Measurements from ENCODE around the gene LSM2.
"Not testable (repeated sequence)": the region's sequence is repeated elsewhere in the genome, so short reads cannot be mapped to it uniquely, and the experiment has no call there.

The LSM2 gene

DNA sequence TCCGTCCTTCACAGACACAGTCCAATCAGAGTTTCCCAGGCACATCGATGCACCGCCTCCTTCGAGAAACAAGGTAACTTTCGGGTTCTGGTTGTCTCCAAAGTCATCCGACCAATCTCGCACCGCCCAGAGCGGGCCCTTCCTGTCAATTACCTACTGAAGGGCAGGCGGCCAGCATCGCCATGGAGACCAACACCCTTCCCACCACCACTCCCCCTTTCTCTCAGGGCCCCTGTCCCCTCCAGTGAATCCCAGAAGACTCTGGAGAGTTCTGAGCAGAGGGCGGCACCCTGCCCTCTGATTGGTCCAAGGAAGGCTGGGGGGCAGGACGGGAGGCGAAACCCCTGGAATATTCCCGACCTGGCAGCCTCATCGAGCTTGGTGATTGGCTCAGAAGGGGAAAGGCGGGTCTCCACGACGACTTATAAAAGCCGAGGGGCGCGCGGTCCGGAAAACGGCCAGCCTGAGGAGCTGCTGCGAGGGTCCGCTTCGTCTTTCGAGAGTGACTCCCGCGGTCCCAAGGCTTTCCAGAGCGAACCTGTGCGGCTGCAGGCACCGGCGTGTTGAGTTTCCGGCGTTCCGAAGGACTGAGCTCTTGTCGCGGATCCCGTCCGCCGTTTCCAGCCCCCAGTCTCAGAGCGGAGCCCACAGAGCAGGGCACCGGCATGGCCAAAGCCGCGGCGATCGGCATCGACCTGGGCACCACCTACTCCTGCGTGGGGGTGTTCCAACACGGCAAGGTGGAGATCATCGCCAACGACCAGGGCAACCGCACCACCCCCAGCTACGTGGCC is 20.7 kb upstream of the LSM2 start, which contains the start of gene HSPA1B:
Gene HSPA1B, plus strand, starts transcription at position 453 of the 794 bp plus-strand sequence. Its CDS starts 213 bp downstream, at position 666.
- no peaks in the 10 kb centered on the region for H3K27me3 ChIP-seq (ENCODE audit: control insufficient read depth in 2 of 2, insufficient read depth in 2 of 2, low read length in 2 of 2)
- peak within 1 kb of the TSS; percentile 99 for H3K27ac ChIP-seq (ENCODE audit: low read depth in 2 of 2, low read length in 2 of 2)
- H3K4me1 ChIP-seq (ENCODE audit: control insufficient read depth in 2 of 2, insufficient read depth in 2 of 2, low read length in 2 of 2): peaks cover 31 to 39% of the 10 kb centered on the region in 2 donors
- no peaks in the 10 kb centered on the region for H3K9me3 ChIP-seq (ENCODE audit: control insufficient read depth in 2 of 2, low read length in 2 of 2)
- no peaks in the 10 kb centered on the region for H3K36me3 ChIP-seq (ENCODE audit: control insufficient read depth in 2 of 2, insufficient read depth in 2 of 2, low read length in 2 of 2)
- peak within 1 kb of the TSS; percentile 86 to 96 for H3K4me3 ChIP-seq (ENCODE audit: low read length in 2 of 2)
- H3K9ac ChIP-seq (ENCODE audit: low read depth in 1 of 2, low read length in 2 of 2): peak within 1 kb of the TSS; percentile 94 to 96

DNA sequence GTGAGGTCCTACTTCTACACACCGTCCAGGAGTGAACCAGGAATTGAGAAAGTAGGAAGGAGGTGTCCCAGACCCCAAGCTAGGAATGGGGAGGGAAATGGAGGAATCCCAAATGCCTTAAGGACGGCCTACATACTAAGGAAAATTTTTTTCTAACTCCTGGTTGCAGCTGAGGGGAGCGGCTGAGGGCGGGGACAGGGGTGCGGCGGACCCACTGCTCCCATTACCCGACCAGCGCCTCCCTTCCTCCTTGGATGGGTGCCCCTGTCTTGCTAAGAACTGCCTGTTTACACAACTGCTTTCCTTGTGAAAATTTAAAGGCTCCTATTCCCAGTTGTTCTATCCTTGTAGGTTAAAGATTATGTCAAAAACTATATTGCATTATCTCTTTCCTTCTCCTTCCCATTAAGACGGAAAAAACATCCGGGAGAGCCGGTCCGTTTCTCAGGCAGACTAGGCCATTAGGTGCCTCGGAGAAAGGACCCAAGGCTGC is 20.1 kb upstream of the LSM2 start:
- Histone ChIP-seq H3K4me1 (ENCODE audit: control insufficient read depth in 2 of 2, insufficient read depth in 2 of 2, low read length in 2 of 2) (peaks cover 34 to 38% of the 10 kb centered on the region in 2 donors), H3K27me3 (ENCODE audit: control insufficient read depth in 2 of 2, insufficient read depth in 2 of 2, low read length in 2 of 2) (no peaks in the 10 kb centered on the region), H3K9me3 (ENCODE audit: control insufficient read depth in 2 of 2, low read length in 2 of 2) (no peaks in the 10 kb centered on the region), H3K27ac (ENCODE audit: low read depth in 2 of 2, low read length in 2 of 2) (peak overlapping the region; percentile 99), H3K9ac (ENCODE audit: low read depth in 1 of 2, low read length in 2 of 2) (peak overlapping the region; percentile 94 to 96), H3K4me3 (ENCODE audit: low read length in 2 of 2) (peak overlapping the region; percentile 86 to 96), H3K36me3 (ENCODE audit: control insufficient read depth in 2 of 2, insufficient read depth in 2 of 2, low read length in 2 of 2) (no peaks in the 10 kb centered on the region)

DNA sequence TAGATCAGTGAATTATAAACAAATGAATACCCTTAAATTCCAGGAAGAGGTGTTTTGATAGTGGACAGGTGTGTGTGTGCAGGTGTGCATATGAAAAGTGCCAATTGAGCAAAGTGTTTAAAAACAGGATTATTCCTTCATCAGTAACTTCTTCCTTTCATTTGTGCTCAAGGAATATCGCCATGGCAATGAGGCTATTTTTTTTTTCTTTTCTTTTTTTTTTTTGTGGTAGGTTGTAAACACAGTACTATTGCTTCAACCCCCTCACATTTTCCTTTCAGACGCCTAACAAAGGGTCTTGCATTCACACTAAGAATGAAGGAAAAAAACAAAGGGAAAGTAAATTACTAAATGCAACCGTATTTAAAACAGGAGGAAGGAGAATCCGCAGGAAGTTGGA is 18.8 kb upstream of the LSM2 start:
- H3K27ac ChIP-seq (ENCODE audit: low read depth in 2 of 2, low read length in 2 of 2): peak overlapping the region; percentile 99
- H3K27me3 ChIP-seq (ENCODE audit: control insufficient read depth in 2 of 2, insufficient read depth in 2 of 2, low read length in 2 of 2): no peaks in the 10 kb centered on the region
- no peaks in the 10 kb centered on the region for H3K36me3 ChIP-seq (ENCODE audit: control insufficient read depth in 2 of 2, insufficient read depth in 2 of 2, low read length in 2 of 2)
- peaks cover 31 to 34% of the 10 kb centered on the region in 2 donors for H3K4me1 ChIP-seq (ENCODE audit: control insufficient read depth in 2 of 2, insufficient read depth in 2 of 2, low read length in 2 of 2)
- no peaks in the 10 kb centered on the region for H3K9me3 ChIP-seq (ENCODE audit: control insufficient read depth in 2 of 2, low read length in 2 of 2)
- H3K9ac ChIP-seq (ENCODE audit: low read depth in 1 of 2, low read length in 2 of 2): peak overlapping the region in 1 of 2 donors; percentile 96
- H3K4me3 ChIP-seq (ENCODE audit: low read length in 2 of 2): no peak overlapping the region

GRCh38 chr6:31823592-31824196 is 16.9 kb upstream of the LSM2 start:
- not testable (repeated sequence) for H3K27me3 ChIP-seq (ENCODE audit: control insufficient read depth in 2 of 2, insufficient read depth in 2 of 2, low read length in 2 of 2); H3K4me3 ChIP-seq (ENCODE audit: low read length in 2 of 2); H3K36me3 ChIP-seq (ENCODE audit: control insufficient read depth in 2 of 2, insufficient read depth in 2 of 2, low read length in 2 of 2); H3K9ac ChIP-seq (ENCODE audit: low read depth in 1 of 2, low read length in 2 of 2); H3K9me3 ChIP-seq (ENCODE audit: control insufficient read depth in 2 of 2, low read length in 2 of 2)
- Histone ChIP-seq H3K27ac (ENCODE audit: low read depth in 2 of 2, low read length in 2 of 2) (peak overlapping the region in 1 of 2 donors; percentile 23), H3K4me1 (ENCODE audit: control insufficient read depth in 2 of 2, insufficient read depth in 2 of 2, low read length in 2 of 2) (peaks cover 44% of the 10 kb centered on the region in 2 donors)

- Histone ChIP-seq H3K4me1 (ENCODE audit: control insufficient read depth in 2 of 2, insufficient read depth in 2 of 2, low read length in 2 of 2) (peaks cover 49 to 55% of the 10 kb centered on the region in 2 donors), H3K4me3 (ENCODE audit: low read length in 2 of 2) (peak overlapping the region; percentile 59 to 87), H3K36me3 (ENCODE audit: control insufficient read depth in 2 of 2, insufficient read depth in 2 of 2, low read length in 2 of 2) (no peaks in the 10 kb centered on the region), H3K27me3 (ENCODE audit: control insufficient read depth in 2 of 2, insufficient read depth in 2 of 2, low read length in 2 of 2) (no peaks in the 10 kb centered on the region), H3K9me3 (ENCODE audit: control insufficient read depth in 2 of 2, low read length in 2 of 2) (no peaks in the 10 kb centered on the region), H3K9ac (ENCODE audit: low read depth in 1 of 2, low read length in 2 of 2) (peak overlapping the region; percentile 88 to 89), H3K27ac (ENCODE audit: low read depth in 2 of 2, low read length in 2 of 2) (peak overlapping the region; percentile 98)
Observed at GRCh38 chr6:31822036-31822821, 15.5 kb upstream of the LSM2 start.

DNA sequence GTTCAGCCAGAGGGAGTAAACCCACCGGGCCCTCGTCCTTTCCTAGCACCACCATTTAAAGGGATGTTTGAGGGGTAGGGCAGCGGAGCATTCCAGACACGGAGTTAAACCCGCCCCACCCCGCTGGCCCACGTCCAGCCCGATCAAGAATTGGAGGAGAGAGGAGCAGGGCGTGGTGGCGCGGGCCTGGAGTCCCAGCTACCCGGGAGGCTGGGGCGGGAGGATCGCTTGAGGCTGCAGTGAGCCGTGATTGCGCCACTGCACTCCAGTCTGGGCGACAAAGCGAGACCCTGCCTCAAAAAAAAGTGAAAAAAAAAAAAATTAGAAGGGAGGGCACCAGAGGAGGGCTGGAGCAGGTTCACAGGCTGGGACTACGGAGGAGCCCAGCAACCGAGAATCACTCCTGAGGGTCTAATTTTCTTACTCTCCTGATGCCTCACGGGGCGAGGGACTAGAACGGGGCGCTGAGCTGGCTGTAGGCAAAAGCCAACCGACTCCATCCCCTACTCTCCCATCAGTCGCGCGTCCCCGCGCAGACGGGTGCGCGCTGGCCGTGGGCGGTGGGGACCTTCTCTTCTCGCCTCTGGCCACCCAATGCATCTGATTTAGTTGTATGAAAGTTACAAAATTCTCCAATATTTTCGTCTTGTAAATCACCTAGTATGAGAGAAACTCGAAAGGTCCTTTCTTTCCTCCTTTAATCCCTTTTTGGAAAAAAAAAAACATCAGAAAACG is 14.7 kb upstream of the LSM2 start:
- H3K4me3 ChIP-seq (ENCODE audit: low read length in 2 of 2): peak overlapping the region; percentile 59 to 87
- no peaks in the 10 kb centered on the region for H3K36me3 ChIP-seq (ENCODE audit: control insufficient read depth in 2 of 2, insufficient read depth in 2 of 2, low read length in 2 of 2)
- H3K9ac ChIP-seq (ENCODE audit: low read depth in 1 of 2, low read length in 2 of 2): peak overlapping the region; percentile 77 to 82
- H3K27me3 ChIP-seq (ENCODE audit: control insufficient read depth in 2 of 2, insufficient read depth in 2 of 2, low read length in 2 of 2): no peaks in the 10 kb centered on the region
- H3K4me1 ChIP-seq (ENCODE audit: control insufficient read depth in 2 of 2, insufficient read depth in 2 of 2, low read length in 2 of 2): peaks cover 43 to 52% of the 10 kb centered on the region in 2 donors
- peak overlapping the region; percentile 98 for H3K27ac ChIP-seq (ENCODE audit: low read depth in 2 of 2, low read length in 2 of 2)
- no peaks in the 10 kb centered on the region for H3K9me3 ChIP-seq (ENCODE audit: control insufficient read depth in 2 of 2, low read length in 2 of 2)

- H3K27ac ChIP-seq (ENCODE audit: low read depth in 2 of 2, low read length in 2 of 2): peak overlapping the region; percentile 98
- peak overlapping the region in 1 of 2 donors; percentile 77 for H3K9ac ChIP-seq (ENCODE audit: low read depth in 1 of 2, low read length in 2 of 2)
- not testable (repeated sequence) for H3K9me3 ChIP-seq (ENCODE audit: control insufficient read depth in 2 of 2, low read length in 2 of 2); H3K4me3 ChIP-seq (ENCODE audit: low read length in 2 of 2); H3K27me3 ChIP-seq (ENCODE audit: control insufficient read depth in 2 of 2, insufficient read depth in 2 of 2, low read length in 2 of 2); H3K36me3 ChIP-seq (ENCODE audit: control insufficient read depth in 2 of 2, insufficient read depth in 2 of 2, low read length in 2 of 2)
- H3K4me1 ChIP-seq (ENCODE audit: control insufficient read depth in 2 of 2, insufficient read depth in 2 of 2, low read length in 2 of 2): peaks cover 35 to 47% of the 10 kb centered on the region in 2 donors
Observed at GRCh38 chr6:31820399-31820798, 13.6 kb upstream of the LSM2 start.

- H3K27ac ChIP-seq (ENCODE audit: low read depth in 2 of 2, low read length in 2 of 2): peak overlapping the region; percentile 73 to 77
- H3K9me3 ChIP-seq (ENCODE audit: control insufficient read depth in 2 of 2, low read length in 2 of 2): no peaks in the 10 kb centered on the region
- no peak overlapping the region for H3K4me3 ChIP-seq (ENCODE audit: low read length in 2 of 2)
- H3K36me3 ChIP-seq (ENCODE audit: control insufficient read depth in 2 of 2, insufficient read depth in 2 of 2, low read length in 2 of 2): no peaks in the 10 kb centered on the region
- no peaks in the 10 kb centered on the region for H3K27me3 ChIP-seq (ENCODE audit: control insufficient read depth in 2 of 2, insufficient read depth in 2 of 2, low read length in 2 of 2)
- H3K9ac ChIP-seq (ENCODE audit: low read depth in 1 of 2, low read length in 2 of 2): peak overlapping the region in 1 of 2 donors; percentile 1
- H3K4me1 ChIP-seq (ENCODE audit: control insufficient read depth in 2 of 2, insufficient read depth in 2 of 2, low read length in 2 of 2): peaks cover 31 to 47% of the 10 kb centered on the region in 2 donors
Observed at GRCh38 chr6:31819871-31820299, 13.1 kb upstream of the LSM2 start.

- Histone ChIP-seq H3K27ac (ENCODE audit: low read depth in 2 of 2, low read length in 2 of 2) (peak overlapping the region in 1 of 2 donors; percentile 67), H3K9ac (ENCODE audit: low read depth in 1 of 2, low read length in 2 of 2) (peak overlapping the region; percentile 44 to 69), H3K4me1 (ENCODE audit: control insufficient read depth in 2 of 2, insufficient read depth in 2 of 2, low read length in 2 of 2) (peaks cover 34 to 49% of the 10 kb centered on the region in 2 donors), H3K4me3 (ENCODE audit: low read length in 2 of 2) (peak overlapping the region; percentile 57 to 76)
- not testable (repeated sequence) for H3K36me3 ChIP-seq (ENCODE audit: control insufficient read depth in 2 of 2, insufficient read depth in 2 of 2, low read length in 2 of 2); H3K27me3 ChIP-seq (ENCODE audit: control insufficient read depth in 2 of 2, insufficient read depth in 2 of 2, low read length in 2 of 2); H3K9me3 ChIP-seq (ENCODE audit: control insufficient read depth in 2 of 2, low read length in 2 of 2)
Observed at GRCh38 chr6:31817929-31818511, 11.3 kb upstream of the LSM2 start.

Measured in mucosa of rectum (tissue), 2 donors.